Measurements from ENCODE around the gene CXCR5. TPM values are rescaled to one million over a fixed set of nuclear protein-coding genes. Genes with fewer than 3 reads are reported as not detected.
A peak's percentile ranks its signal among the peaks of the same experiment; 100 is the strongest.

CXCR5 gene
- total RNA-seq, 1 donor from 2014 or later, result not detected

GRCh38 chr11:118899706-118900360 is 16.1 kb downstream of the CXCR5 start:
- DNase-seq, result no peak

- DNase-seq, result no peak
Observed at GRCh38 chr11:118900535-118901384, 17.1 kb downstream of the CXCR5 start.

GRCh38 chr11:118901494-118902335 is 18.0 kb downstream of the CXCR5 start:
- DNase-seq, result no peak

GRCh38 chr11:118902336-118903203 is 18.9 kb downstream of the CXCR5 start:
- no peak for DNase-seq

- no peak for DNase-seq
Observed at GRCh38 chr11:118903204-118904015, 19.7 kb downstream of the CXCR5 start.

- peak; percentile 89 for DNase-seq
Observed at GRCh38 chr11:118907051-118908042, 23.7 kb downstream of the CXCR5 start.

- no peak for DNase-seq
Observed at GRCh38 chr11:118908264-118908663, 24.6 kb downstream of the CXCR5 start.

GRCh38 chr11:118908901-118909618 is 25.4 kb downstream of the CXCR5 start:
- DNase-seq, result peak; percentile 68

- no peak for DNase-seq
Observed at GRCh38 chr11:118909619-118910308, 26.1 kb downstream of the CXCR5 start.

- DNase-seq, result peak; percentile 65
Observed at GRCh38 chr11:118910309-118911112, 26.8 kb downstream of the CXCR5 start.

- DNase-seq, result peak; percentile 47
Observed at GRCh38 chr11:118911113-118911879, 27.6 kb downstream of the CXCR5 start.

- peak; percentile 90 for DNase-seq
Observed at GRCh38 chr11:118911880-118912741, 28.4 kb downstream of the CXCR5 start.

- peak; percentile 60 for DNase-seq
Observed at GRCh38 chr11:118912742-118913410, 29.2 kb downstream of the CXCR5 start.

- DNase-seq, result peak; percentile 39
Observed at GRCh38 chr11:118913411-118914125, 29.9 kb downstream of the CXCR5 start.
